Activated CD8-positive, alpha-beta memory T cell treated with anti-CD3 and anti-CD28 coated beads for 4 hours (primary cell): ENCODE data around the gene NUBP1.
"Not testable (repeated sequence)": the region's sequence is repeated elsewhere in the genome, so short reads cannot be mapped to it uniquely, and the experiment has no call there.

Experiments used
- DNase-seq, 2 donors: peaks; one replicate each; pipeline ENCODE4 v3.0.0-alpha.2; 2020; ENCODE audit warnings: low read depth in 2 of 2

Gene NUBP1

GRCh38 chr16:10743610-10744369, at the start of gene NUBP1:
Gene NUBP1, plus strand, starts transcription at chr16:10743842. Its CDS starts 22 bp downstream, at chr16:10743864.
- DNase-seq: peak; percentile 98 to 100

GRCh38 chr16:10693889-10694288, 49.8 kb upstream of the NUBP1 start:
- no peak for DNase-seq

- no peak for DNase-seq
Measured at GRCh38 chr16:10694306-10694705, 49.3 kb upstream of the NUBP1 start.

DNA sequence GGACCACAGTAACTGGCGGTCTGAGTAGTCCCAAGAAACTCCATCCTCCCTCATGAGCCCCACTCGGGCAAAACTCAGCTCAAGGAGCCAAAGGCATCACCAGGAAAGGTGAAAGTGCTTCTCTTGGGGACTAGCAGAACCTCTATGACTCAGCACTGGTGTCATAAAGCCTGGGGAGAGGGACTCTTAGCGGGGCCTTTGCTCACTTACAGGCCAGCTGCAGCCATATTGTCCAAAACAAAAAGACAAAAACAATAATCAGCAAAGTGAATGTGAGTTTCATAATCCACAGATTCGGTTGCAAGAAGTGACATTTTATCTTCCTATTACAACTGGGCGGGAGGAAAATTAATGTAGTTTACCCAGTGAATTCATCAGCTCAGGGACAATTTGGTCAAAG, 48.8 kb upstream of the NUBP1 start, which contains the start of gene TEKT5:
TSS of gene TEKT5 (minus strand) at position 101 of the 400 bp plus-strand sequence. CDS start at position 44, 57 bp downstream.
- no peak for DNase-seq

GRCh38 chr16:10699756-10700155, 43.9 kb upstream of the NUBP1 start:
- no peak for DNase-seq

DNA sequence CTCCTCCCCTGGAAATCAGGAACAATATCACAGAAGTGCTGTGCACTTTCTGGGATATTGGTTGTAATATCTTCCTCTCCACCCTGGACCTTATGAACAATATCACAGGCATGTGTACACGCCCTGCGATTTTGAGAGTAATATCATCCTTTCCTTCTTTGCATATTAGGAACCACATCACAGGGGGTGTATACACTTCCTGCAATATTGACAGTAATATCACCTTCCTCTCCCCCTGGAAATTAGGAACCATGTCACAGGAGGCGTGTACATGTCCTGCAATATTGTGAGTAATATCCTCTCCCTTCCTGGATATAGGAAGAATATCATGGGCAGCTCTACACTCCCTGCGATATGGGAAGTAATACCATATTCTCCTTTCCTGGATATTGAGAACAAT, 34.7 kb upstream of the NUBP1 start:
- DNase-seq: no peak

DNA sequence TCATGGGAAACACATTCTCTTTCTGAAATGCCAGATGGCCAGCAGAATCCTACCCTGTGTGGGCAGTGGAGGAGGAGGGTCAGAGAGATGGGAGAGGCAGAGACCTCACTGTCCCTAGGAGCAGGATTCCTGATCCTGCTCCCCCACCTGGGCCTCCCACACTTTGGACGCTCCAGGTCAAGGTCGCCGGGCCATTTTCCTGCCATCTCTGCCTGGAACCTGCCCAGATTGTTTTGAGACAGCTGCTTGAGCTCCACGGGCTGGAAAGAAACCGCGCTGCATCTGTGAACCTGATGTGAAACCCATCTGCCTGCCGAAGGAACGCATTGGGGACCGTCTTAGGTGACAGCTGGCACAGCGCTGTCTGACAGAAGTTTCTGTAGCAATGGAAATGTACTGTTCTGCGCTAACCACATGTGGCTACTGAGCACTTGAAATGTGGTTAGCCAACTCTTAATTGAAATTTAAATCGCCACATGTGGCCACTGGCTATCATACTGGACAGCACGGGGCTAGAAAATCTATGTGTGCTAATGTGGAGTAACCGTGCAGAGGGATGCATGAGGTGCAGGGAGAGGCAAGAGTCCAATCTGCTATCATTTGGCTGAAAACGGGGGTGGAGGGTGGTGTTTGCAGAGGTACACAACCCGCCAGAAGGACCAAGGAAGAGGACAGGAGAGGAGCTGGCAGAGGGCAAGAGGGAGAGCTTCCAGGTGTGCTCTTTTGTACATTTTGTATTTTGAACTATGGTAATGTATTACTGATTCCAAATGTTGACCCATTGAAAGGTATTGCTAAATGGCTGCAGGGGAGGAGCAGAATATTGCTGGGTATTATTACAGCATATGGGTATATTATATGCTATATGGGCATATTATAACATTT, 15.4 kb upstream of the NUBP1 start:
- DNase-seq: no peak

DNA sequence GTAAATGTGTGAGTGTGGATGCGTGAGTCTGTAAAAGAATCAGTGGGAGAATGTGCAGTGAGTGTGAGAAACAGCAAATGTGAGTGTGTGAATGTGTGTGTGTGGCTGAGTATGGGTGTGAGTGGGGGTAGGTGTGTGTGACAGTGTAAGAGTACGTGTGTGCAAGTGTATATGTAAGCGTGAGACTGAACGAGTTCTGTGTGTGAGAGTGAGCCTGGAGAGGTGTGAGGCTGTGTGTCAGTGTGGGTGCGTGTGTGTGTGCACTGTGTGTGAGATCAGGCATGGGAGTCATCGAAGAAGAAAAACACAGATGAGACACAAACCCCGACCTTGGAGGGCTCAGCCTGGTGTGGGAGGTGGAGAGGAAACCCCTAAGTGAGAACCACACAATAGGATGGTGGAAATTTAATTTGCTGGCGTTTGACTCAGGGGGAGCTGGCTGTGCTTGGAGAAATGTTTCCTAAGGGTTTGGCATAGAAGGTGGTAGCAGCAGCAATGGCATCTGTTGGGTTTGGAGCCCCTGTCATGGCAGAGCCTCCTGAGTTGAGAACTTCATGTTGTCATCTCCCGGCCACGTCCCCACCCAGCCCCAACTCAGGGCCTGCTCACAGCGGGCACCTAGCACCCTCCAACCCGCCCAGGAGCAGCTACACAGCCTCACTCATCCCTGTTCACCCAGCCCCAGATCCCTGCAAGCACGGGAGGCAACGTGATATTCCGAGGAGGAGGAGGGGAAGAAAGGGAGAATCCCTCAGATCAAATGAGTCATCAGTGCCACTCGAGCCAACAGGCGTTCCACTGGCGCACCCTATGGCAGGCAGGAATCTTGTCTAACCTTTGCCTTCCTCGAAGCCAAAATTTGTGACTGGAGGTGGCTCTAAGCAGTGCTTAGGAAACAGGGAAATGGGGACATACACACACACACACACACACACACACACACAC, 14.3 kb upstream of the NUBP1 start:
- DNase-seq: no peak

GRCh38 chr16:10731790-10732189, 11.9 kb upstream of the NUBP1 start:
- no peak for DNase-seq

DNA sequence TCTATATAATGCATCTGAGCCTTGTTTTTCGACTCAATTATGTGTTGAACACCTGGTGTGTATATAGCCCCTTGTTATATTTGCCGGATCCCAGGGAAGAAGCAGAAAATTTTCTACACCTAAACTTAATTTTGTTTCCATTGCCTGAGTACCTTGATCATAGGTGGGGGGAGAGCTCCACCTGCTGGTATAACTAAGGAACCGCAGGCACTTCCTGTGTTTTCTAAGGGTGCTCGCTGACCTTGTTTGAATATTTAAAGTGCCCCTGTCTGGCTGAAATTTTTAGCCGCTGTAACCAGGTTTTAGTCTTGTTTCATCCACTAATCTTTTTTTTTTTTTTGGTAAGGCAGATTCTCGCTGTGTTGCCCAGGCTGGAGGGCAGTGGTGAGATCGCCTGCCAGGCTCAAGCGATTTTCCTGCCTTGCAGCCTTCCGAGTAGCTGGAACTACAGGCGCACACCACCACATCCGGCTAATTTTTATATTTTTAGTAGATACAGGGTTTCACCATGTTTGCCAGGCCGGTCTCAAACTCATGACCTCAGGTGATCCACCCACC, 6.5 kb upstream of the NUBP1 start:
- peak; percentile 33 to 36 for DNase-seq

- DNase-seq: peak in 1 of 2 donors; percentile 33
Measured at GRCh38 chr16:10738231-10739077, 5.2 kb upstream of the NUBP1 start.

- DNase-seq: no peak
Measured at GRCh38 chr16:10740000-10740844, 3.4 kb upstream of the NUBP1 start.

- no peak for DNase-seq
Measured at GRCh38 chr16:10740845-10741208, 2.8 kb upstream of the NUBP1 start.

GRCh38 chr16:10741249-10741648, 2.4 kb upstream of the NUBP1 start:
- DNase-seq: not testable (repeated sequence)

- no peak for DNase-seq
Measured at GRCh38 chr16:10741844-10742243, 1.8 kb upstream of the NUBP1 start.

- no peak for DNase-seq
Measured at GRCh38 chr16:10743227-10743609, 424 bp upstream of the NUBP1 start.

GRCh38 chr16:10744370-10745030, 858 bp downstream of the NUBP1 start:
- no peak for DNase-seq

- no peak for DNase-seq
Measured at GRCh38 chr16:10745841-10746240, 2.2 kb downstream of the NUBP1 start.

- DNase-seq: no peak
Measured at GRCh38 chr16:10750793-10751192, 7.2 kb downstream of the NUBP1 start.
